ENCODE results near the gene PRDX3. TPM values are rescaled to one million over a fixed set of nuclear protein-coding genes. Genes with fewer than 3 reads are reported as not detected.

The PRDX3 gene
- total RNA-seq, 2 donors from 2014 or later = 123 to 167 TPM

DNA sequence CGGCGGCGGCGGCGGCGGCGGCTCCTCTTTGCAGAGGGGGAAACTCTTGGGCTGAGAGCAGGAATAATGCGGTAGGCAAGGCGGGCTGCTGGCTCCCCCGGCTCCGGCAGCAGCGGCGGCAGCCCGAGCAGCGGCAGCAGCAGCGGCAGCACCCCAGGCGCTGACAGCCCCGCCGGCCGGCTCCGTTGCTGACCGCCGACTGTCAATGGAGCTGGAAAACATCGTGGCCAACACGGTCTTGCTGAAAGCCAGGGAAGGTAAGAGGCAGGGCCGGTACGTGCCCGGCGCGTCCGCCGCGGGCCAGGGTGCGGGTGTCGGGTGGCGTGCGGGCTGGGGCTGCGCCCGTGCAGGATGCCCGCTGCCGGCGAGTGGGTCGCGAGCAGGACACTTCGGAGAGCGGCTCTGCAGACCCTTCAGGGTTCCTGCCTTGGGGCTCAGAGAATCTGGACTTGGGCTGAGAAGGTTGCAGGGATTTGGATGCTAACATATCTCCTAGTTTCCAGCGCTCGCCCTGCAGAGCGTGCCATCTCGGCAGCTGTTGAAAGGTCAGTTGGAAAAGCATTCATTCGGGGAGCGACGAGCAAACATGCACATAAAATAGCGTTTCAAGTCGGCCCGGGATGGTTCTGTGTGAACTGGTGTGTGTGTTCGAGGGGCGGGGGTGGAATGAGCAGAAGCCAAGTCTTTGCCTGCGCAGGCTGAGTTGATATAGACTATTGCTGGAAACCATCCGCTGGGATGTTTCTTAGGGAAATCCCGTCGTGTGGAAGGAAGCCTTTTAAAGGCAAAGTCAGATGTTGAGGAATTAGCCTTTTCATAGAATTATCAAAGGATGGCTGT lies 29.3 kb upstream of the PRDX3 start:
- H3K4me1 ChIP-seq (replicated peaks) = peaks cover 28% of the 10 kb centered on the region
- whole genome bisulfite sequencing = under 1% methylated on average over 60 of the region's 62 CpGs
- DNase-seq (ENCODE audit: low spot score) = peak; percentile 33
- peak overlapping the region; percentile 72 to 85 for H3K4me3 ChIP-seq
- no peaks in the 10 kb centered on the region for H3K9me3 ChIP-seq
- TF ChIP-seq POLR2AphosphoS5 (IDR thresholded peaks at IDR 0.05) = no peak
- no peak for TF ChIP-seq POLR2A (IDR thresholded peaks at IDR 0.05)
- H3K36me3 ChIP-seq = no peaks in the 10 kb centered on the region
- H3K27me3 ChIP-seq (replicated peaks; ENCODE audit: insufficient read depth) = no peaks in the 10 kb centered on the region
- intact Hi-C loops (cut with DNase I) = loop anchor here (2.0 to 5.0 kb wide), 3 partner anchors 44 to 335 kb away; partner anchors contain the start of gene RGS10
- H3K27ac ChIP-seq = peak overlapping the region; percentile 93 to 94

DNA sequence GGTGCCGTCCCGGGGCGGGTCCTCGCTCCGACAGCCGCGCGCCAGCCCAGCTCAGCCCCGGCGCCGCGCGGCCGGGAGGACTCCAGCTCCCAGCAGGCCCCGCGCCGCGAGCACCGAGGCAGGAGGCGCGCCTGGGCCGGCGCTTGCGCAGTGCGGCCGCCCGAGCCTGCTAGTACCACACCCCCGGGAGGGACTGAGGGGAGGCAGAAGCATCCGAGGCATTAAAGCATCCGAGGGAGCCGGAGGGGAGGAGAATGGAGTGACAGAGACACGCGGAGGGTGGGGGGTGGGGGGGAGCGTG lies 28.7 kb upstream of the PRDX3 start, which contains the start of gene GRK5:
Gene GRK5 (plus strand): TSS at position 206 of the 301 bp plus-strand sequence. CDS start 347 bp downstream, outside the sequence.
- H3K27me3 ChIP-seq (replicated peaks; ENCODE audit: insufficient read depth) = no peaks in the 10 kb centered on the region
- TF ChIP-seq POLR2A (IDR thresholded peaks at IDR 0.05) = peak; percentile 51
- TF ChIP-seq, protein P1, sequence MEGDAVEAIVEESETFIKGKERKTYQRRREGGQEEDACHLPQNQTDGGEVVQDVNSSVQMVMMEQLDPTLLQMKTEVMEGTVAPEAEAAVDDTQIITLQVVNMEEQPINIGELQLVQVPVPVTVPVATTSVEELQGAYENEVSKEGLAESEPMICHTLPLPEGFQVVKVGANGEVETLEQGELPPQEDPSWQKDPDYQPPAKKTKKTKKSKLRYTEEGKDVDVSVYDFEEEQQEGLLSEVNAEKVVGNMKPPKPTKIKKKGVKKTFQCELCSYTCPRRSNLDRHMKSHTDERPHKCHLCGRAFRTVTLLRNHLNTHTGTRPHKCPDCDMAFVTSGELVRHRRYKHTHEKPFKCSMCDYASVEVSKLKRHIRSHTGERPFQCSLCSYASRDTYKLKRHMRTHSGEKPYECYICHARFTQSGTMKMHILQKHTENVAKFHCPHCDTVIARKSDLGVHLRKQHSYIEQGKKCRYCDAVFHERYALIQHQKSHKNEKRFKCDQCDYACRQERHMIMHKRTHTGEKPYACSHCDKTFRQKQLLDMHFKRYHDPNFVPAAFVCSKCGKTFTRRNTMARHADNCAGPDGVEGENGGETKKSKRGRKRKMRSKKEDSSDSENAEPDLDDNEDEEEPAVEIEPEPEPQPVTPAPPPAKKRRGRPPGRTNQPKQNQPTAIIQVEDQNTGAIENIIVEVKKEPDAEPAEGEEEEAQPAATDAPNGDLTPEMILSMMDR (IDR thresholded peaks at IDR 0.05) = peak in 1 of 4 experiments; percentile 3
- peak; percentile 74 for TF ChIP-seq POLR2AphosphoS5 (IDR thresholded peaks at IDR 0.05)
- H3K27ac ChIP-seq = peak within 1 kb of the TSS; percentile 93 to 94
- DNase-seq (ENCODE audit: low spot score) = peak; percentile 90
- peaks cover 22% of the 10 kb centered on the region for H3K4me1 ChIP-seq (replicated peaks)
- H3K9me3 ChIP-seq = no peaks in the 10 kb centered on the region
- no peaks in the 10 kb centered on the region for H3K36me3 ChIP-seq
- WGBS = 1% methylated on average over 19 of the region's 34 CpGs
- H3K4me3 ChIP-seq = peak within 1 kb of the TSS; percentile 72 to 85
- intact Hi-C loops (cut with DNase I) = loop anchor here (2.0 to 5.0 kb wide), 3 partner anchors 45 to 335 kb away; partner anchors contain the start of gene RGS10

DNA sequence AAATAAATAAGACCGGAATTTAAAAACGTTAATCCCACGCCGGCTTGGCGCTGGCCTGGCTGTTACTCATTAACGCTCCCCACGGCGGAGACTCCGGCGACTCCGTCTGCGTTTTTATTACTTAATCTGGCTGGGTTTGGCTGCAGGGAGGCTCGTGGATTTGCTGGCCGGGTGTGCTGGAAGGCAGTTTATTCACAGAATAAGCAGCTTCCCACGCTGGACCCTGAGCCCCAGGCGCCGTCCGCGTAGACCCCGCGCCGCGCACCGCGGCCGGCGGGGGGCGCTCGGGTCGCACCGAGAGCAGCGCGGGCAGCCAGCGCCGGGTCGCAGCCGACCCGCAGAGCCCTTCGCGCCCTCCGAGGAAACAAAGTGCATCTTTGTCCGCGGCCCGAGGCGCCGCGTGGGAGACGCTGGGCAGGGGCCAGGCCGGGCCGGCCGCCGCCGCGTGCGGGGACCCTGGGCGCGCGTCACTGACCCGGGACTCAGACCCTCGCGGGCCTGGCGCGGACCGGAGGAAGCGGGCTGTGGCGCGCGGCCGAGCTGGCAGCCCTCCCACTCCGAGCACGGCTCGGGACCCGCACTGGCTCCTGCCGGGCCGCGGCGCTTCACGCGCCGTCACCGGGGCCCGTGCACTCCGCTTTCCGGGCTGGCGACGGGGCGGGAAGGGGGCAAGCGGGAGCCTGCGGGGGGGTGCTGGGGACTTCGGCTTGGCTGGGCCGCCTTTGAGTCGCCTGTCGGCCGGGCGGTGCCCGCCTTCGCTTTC lies 28.2 kb upstream of the PRDX3 start:
- Histone ChIP-seq H3K36me3 (no peaks in the 10 kb centered on the region), H3K4me1 (replicated peaks) (peaks cover 18% of the 10 kb centered on the region), H3K27ac (peak overlapping the region; percentile 93 to 94), H3K4me3 (peak overlapping the region; percentile 72 to 85), H3K9me3 (no peaks in the 10 kb centered on the region), H3K27me3 (replicated peaks; ENCODE audit: insufficient read depth) (no peaks in the 10 kb centered on the region)
- TF ChIP-seq, protein P1 (IDR thresholded peaks at IDR 0.05) = peak; percentile 66 to 90 (median 84)
- TF ChIP-seq POLR2A (IDR thresholded peaks at IDR 0.05) = no peak
- intact Hi-C loops (cut with DNase I) = loop anchor here (1.0 to 5.0 kb wide), 4 partner anchors 46 to 336 kb away; partner anchors contain the start of gene RGS10
- DNase-seq (ENCODE audit: low spot score) = peak; percentile 30
- under 1% methylated on average over 41 of the region's 97 CpGs for WGBS

DNA sequence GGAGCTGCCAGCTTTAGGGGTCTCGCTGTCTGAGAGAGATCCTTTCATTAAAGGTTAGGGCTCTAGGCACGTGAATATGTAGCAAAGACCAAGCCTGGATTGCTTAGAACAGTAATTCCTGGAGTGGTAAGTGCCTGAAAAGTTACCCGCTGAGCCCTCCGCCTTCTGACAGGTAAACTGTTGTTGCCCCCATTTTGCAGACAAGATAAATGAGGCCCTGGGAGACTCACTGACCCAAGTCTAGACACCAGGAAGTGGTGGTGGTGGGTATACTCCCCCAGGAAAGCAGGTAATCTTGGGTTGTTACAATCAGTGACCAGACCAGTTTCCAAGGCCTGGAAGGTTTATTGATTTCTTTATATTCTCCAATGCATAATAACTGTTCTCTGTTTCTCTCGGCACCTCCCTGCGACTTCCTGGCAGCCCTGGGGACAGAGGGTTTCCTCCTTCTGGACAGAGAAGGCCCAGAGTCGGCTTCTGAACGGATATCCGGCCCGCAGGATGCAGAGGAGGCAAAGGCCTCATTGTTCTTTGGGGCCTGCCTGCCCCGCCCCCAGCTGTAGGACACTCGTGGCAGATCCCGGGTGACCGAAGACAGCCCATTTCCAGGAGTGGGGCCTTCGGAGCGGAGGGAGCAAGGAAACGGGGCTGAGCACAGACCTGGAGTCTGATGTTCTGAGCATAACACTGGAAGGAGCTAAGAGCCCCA lies 27.4 kb upstream of the PRDX3 start:
- H3K9me3 ChIP-seq = no peaks in the 10 kb centered on the region
- no peak for TF ChIP-seq POLR2A (IDR thresholded peaks at IDR 0.05)
- TF ChIP-seq POLR2AphosphoS5 (IDR thresholded peaks at IDR 0.05) = no peak
- TF ChIP-seq, protein P1 (IDR thresholded peaks at IDR 0.05) = no peak
- no peaks in the 10 kb centered on the region for H3K36me3 ChIP-seq
- intact Hi-C loops (cut with DNase I) = loop anchor here (1.0 to 5.0 kb wide), 4 partner anchors 46 to 337 kb away; partner anchors contain the start of gene RGS10
- peaks cover 12% of the 10 kb centered on the region for H3K4me1 ChIP-seq (replicated peaks)
- WGBS = 41% methylated on average over 17 of the region's 17 CpGs
- H3K27me3 ChIP-seq (replicated peaks; ENCODE audit: insufficient read depth) = no peaks in the 10 kb centered on the region
- peak overlapping the region; percentile 93 to 94 for H3K27ac ChIP-seq
- H3K4me3 ChIP-seq = peak overlapping the region; percentile 72 to 85
- peak; percentile 20 for DNase-seq (ENCODE audit: low spot score)
